Measurements from ENCODE around the gene TP53TG3B. TPM values are rescaled to one million over a fixed set of nuclear protein-coding genes. Genes with fewer than 3 reads are reported as not detected.
"Not testable (repeated sequence)": the region's sequence is repeated elsewhere in the genome, so short reads cannot be mapped to it uniquely, and the experiment has no call there.

The TP53TG3B gene
- not detected in 2 replicates for total RNA-seq
- long read RNA-seq, result 0 reads

GRCh38 chr16:33360541-33360940 is at the start of gene TP53TG3B:
TP53TG3B (plus strand) TSS chr16:33360841; CDS start chr16:33360909, 68 bp downstream.
- not testable (repeated sequence) for H3K4me3 Mint-ChIP-seq (ENCODE audit: low read depth); H3K36me3 Mint-ChIP-seq (ENCODE audit: insufficient read depth); H3K9me3 Mint-ChIP-seq (ENCODE audit: low read depth)

GRCh38 chr16:33336226-33337012 is 24.2 kb upstream of the TP53TG3B start:
- H3K4me3 Mint-ChIP-seq (ENCODE audit: low read depth); H3K27me3 Mint-ChIP-seq; H3K27ac Mint-ChIP-seq; H3K9me3 Mint-ChIP-seq (ENCODE audit: low read depth); H3K36me3 Mint-ChIP-seq (ENCODE audit: insufficient read depth); H3K4me1 Mint-ChIP-seq (ENCODE audit: low read depth): not testable (repeated sequence)
- DNase-seq (ENCODE audit: low spot score, unreplicated experiment), result peak; percentile 54

More at GRCh38 chr16:33360541-33360940, at the start of gene TP53TG3B:
- H3K27me3 Mint-ChIP-seq; H3K27ac Mint-ChIP-seq; DNase-seq (ENCODE audit: low spot score, unreplicated experiment); H3K4me1 Mint-ChIP-seq (ENCODE audit: low read depth): not testable (repeated sequence)

- H3K27ac Mint-ChIP-seq; H3K4me1 Mint-ChIP-seq (ENCODE audit: low read depth); H3K27me3 Mint-ChIP-seq; H3K9me3 Mint-ChIP-seq (ENCODE audit: low read depth); H3K36me3 Mint-ChIP-seq (ENCODE audit: insufficient read depth); H3K4me3 Mint-ChIP-seq (ENCODE audit: low read depth): not testable (repeated sequence)
- peak; percentile 55 for DNase-seq (ENCODE audit: low spot score, unreplicated experiment)
Observed at GRCh38 chr16:33337627-33338542, 22.8 kb upstream of the TP53TG3B start.

GRCh38 chr16:33338543-33338951 is 22.1 kb upstream of the TP53TG3B start:
- H3K27ac Mint-ChIP-seq; H3K36me3 Mint-ChIP-seq (ENCODE audit: insufficient read depth); H3K4me3 Mint-ChIP-seq (ENCODE audit: low read depth); H3K4me1 Mint-ChIP-seq (ENCODE audit: low read depth); H3K9me3 Mint-ChIP-seq (ENCODE audit: low read depth); H3K27me3 Mint-ChIP-seq: not testable (repeated sequence)
- peak; percentile 10 for DNase-seq (ENCODE audit: low spot score, unreplicated experiment)

- not testable (repeated sequence) for H3K9me3 Mint-ChIP-seq (ENCODE audit: low read depth); H3K36me3 Mint-ChIP-seq (ENCODE audit: insufficient read depth); H3K27ac Mint-ChIP-seq; H3K4me1 Mint-ChIP-seq (ENCODE audit: low read depth); H3K4me3 Mint-ChIP-seq (ENCODE audit: low read depth); H3K27me3 Mint-ChIP-seq
- DNase-seq (ENCODE audit: low spot score, unreplicated experiment), result peak; percentile 57
Observed at GRCh38 chr16:33339093-33340061, 21.3 kb upstream of the TP53TG3B start.

Other genes with a start within 250 kb of the TP53TG3B start
- not detected in 2 replicates for gene TP53TG3C, start 166.6 kb upstream of the TP53TG3B start, total RNA-seq
- gene TP53TG3E, start 56.5 kb upstream of the TP53TG3B start, total RNA-seq, result not detected in 2 replicates
- not detected in 2 replicates for gene TP53TG3F, start 98.8 kb downstream of the TP53TG3B start, total RNA-seq

Measured in progenitor cell of endocrine pancreas (in vitro differentiated cells).